Transverse colon (tissue), 4 donors: Measurements from ENCODE around the gene ZFP69. TPM values are rescaled to one million over a fixed set of nuclear protein-coding genes. Genes with fewer than 3 reads are reported as not detected.

ENCODE experiments used
- DNase-seq: peaks from one replicate; pipeline ENCODE4 v3.0.0-alpha.2; 2019
- H3K27ac ChIP-seq, 4 donors: fragments of 200-600 bp; sonication (generic); 2 replicates each; pipeline ENCODE4 v1.5.1; 2016 to 2018; ENCODE audit warnings: inconsistent platforms in 4 of 4
- H3K27me3 ChIP-seq: fragments of 200-600 bp; sonication (generic); 2 replicates; pipeline ENCODE4 v1.5.1; 2017; ENCODE audit warnings: inconsistent platforms
- H3K36me3 ChIP-seq, 4 donors: fragments of 200-600 bp; sonication (generic); 2 replicates each; pipeline ENCODE4 v1.5.1; 2017 to 2019; ENCODE audit warnings: inconsistent platforms in 4 of 4
- H3K4me1 ChIP-seq, 4 donors: fragments of 200-600 bp; sonication (generic); 2 replicates each; pipeline ENCODE4 v1.5.1; 2017 to 2020; ENCODE audit warnings: inconsistent platforms in 4 of 4
- H3K4me3 ChIP-seq, 4 donors: fragments of 200-600 bp; sonication (generic); 1 replicate in 1 of 4; 2 replicates in 3 of 4; pipeline versions ENCODE4 v1.5.1 to v1.6.1; 2017 to 2019; ENCODE audit warnings: inconsistent platforms in 4 of 4
- H3K9me3 ChIP-seq, 2 donors: fragments of 200-600 bp; sonication (generic); 2 replicates each; pipeline ENCODE4 v1.5.1; 2017 to 2019; ENCODE audit warnings: inconsistent platforms in 2 of 2
- CTCF ChIP-seq, 5 experiments: fragments of 200-600 bp in 3 of 5; fragments of 450-650 bp in 2 of 5; sonication (generic) in 3 of 5; IDR thresholded peaks; 1 replicate in 2 of 5; 2 replicates in 3 of 5; pipeline ENCODE4 v1.5.1; 2016 to 2017; ENCODE audit warnings: antibody characterized with exemption in 5 of 5, inconsistent platforms in 3 of 5, mild to moderate bottlenecking in 2 of 5, moderate library complexity in 1 of 5
- EP300 ChIP-seq: sonication (generic); formaldehyde crosslinking; IDR thresholded peaks from one replicate; pipeline ENCODE4 v1.6.1; 2017; ENCODE audit warnings: antibody characterized with exemption, low read depth
- POLR2A ChIP-seq: fragments of 450-650 bp; IDR thresholded peaks from one replicate; pipeline ENCODE4 v1.6.1; 2016; ENCODE audit warnings: antibody characterized with exemption, mild to moderate bottlenecking, moderate library complexity
- POLR2AphosphoS5 ChIP-seq, 3 donors: sonication (generic); formaldehyde crosslinking; IDR thresholded peaks; one replicate each; pipeline ENCODE4 v1.6.1; 2016; ENCODE audit warnings: antibody characterized with exemption in 3 of 3
- WGBS, 2 donors: methylation state at CpG; one replicate each; pipeline ENCODE4 v1.1.5; 2018; ENCODE audit warnings: low coverage in 1 of 2; 5-methylcytosine and 5-hydroxymethylcytosine counted together
- in situ Hi-C, 4 donors: fragments of 200-750 bp; cut with MboI; loops; one replicate each; pipeline versions ENCODE4 v1.15.0 to v1.15.1; 2017; ENCODE audit warnings: low sequenced_read_pairs in 3 of 4, low pct_ligation_motif_present in 1 of 4, low pct_unique_long_range_greater_than_20kb in 1 of 4
- intact Hi-C: fragments of 100-400 bp; cut with DNase I; formaldehyde crosslinking; loops from one replicate; pipeline ENCODE4 v1.15.1; 2023; ENCODE audit warnings: low total_unique reads
- total RNA-seq, 4 donors: library from RNA; depleted of rRNA; stranded (reverse); fragments of >200 nt; gene quantifications; one replicate each; pipeline ENCODE4 v1.1.0, GENCODE V29; 2016

ZFP69 gene
- total RNA-seq, 4 donors from 2014 or later, result 2.2 to 64.7 (median 2.7) TPM; not detected in 1

DNA sequence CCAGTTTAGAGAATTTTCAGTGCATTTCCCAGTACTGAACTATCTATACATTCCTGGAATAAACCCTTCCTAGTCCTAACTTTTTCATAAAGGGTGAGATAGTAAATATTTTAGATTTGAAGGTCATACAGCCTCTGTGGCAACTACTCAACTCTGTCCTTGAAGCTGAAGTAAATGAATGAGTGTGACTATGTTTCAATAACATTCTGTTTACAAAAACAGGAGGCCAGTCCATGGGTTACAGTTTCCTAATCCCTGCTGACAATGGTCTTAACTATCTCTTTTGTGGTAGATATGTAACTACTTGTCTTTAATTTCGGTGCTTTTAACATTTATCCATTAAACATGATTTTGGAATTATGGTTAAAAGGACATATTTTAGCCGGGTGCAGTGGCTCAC is 58.6 kb downstream of the ZFP69 start:
- TF ChIP-seq CTCF (IDR thresholded peaks at IDR 0.05) (no peak), POLR2A (no peak), EP300 (no peak), POLR2AphosphoS5 (IDR thresholded peaks at IDR 0.05) (no peak)
- Histone ChIP-seq H3K36me3 (peaks cover 0 to 4% (median 0%) of the 10 kb centered on the region in 4 donors), H3K27ac (no peak overlapping the region), H3K4me1 (peaks cover 0 to 20% (median 16%) of the 10 kb centered on the region in 4 donors), H3K27me3 (no peaks in the 10 kb centered on the region), H3K9me3 (no peaks in the 10 kb centered on the region), H3K4me3 (no peak overlapping the region)
- in situ Hi-C loops (no loop called here), intact Hi-C loops (no loop called here)
- no peak for DNase-seq
- 94 to 100% methylated on average over 2 of the region's 2 CpGs for WGBS, 2 donors

DNA sequence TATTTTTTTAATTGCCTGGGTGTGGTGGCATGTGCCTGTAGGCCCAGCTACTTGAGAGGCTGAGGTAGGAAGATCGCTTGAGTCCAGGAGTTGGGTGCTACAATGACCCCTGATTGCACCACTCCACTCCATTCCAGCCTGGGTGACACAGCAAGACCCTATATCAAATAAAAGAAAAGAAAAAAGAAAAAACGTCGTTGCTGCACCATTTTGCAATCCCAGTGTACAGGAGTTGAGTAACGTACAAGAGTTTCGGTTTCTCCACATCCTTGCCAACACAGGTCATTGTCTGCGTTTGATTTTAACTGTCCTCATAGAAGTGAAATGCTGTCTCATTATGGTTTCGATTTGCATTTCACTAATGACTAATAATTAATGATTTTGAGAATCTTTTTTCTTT is 62.2 kb downstream of the ZFP69 start:
- no peak overlapping the region for H3K4me3 ChIP-seq
- in situ Hi-C loops, result no loop called here
- WGBS, 2 donors, result 82 to 92% methylated on average over 6 to 7 of the region's 7 CpGs

More for the DNA sequence above, 62.2 kb downstream of the ZFP69 start:
- no peak for DNase-seq
- TF ChIP-seq EP300 (no peak), POLR2AphosphoS5 (IDR thresholded peaks at IDR 0.05) (no peak), POLR2A (no peak), CTCF (IDR thresholded peaks at IDR 0.05) (no peak)
- peaks cover 0 to 35% (median 13%) of the 10 kb centered on the region in 4 donors for H3K36me3 ChIP-seq
- H3K27ac ChIP-seq, result no peak overlapping the region
- H3K27me3 ChIP-seq, result no peaks in the 10 kb centered on the region
- H3K9me3 ChIP-seq, result peaks cover 0 to under 1% of the 10 kb centered on the region in 2 donors
- no peaks in the 10 kb centered on the region for H3K4me1 ChIP-seq
- intact Hi-C loops, result no loop called here

Other genes starting within 250 kb of the ZFP69 start
- gene TMCO2, start 229.4 kb upstream of the ZFP69 start, total RNA-seq, result not detected
- 10 to 100 TPM in 2 of 4 donors, 1 to 10 TPM in 2; 3.4 to 40.8 (median 23.7) TPM for gene ZMPSTE24, start 219.1 kb upstream of the ZFP69 start, total RNA-seq
- gene COL9A2, start 160.0 kb upstream of the ZFP69 start, total RNA-seq, result 10 to 100 TPM in 3 of 4 donors, 1 to 10 TPM in 1; 5.4 to 43.0 (median 14.6) TPM
- 10 to 100 TPM; 20.1 to 47.0 (median 33.8) TPM for gene SMAP2, start 103.6 kb upstream of the ZFP69 start, total RNA-seq
- gene ZFP69B, start 26.8 kb upstream of the ZFP69 start, total RNA-seq, result 1 to 10 TPM in 1 of 4 donors, under 1 TPM in 1, not detected in 2; 0.68 to 1.9 TPM
- gene EXO5, start 31.5 kb downstream of the ZFP69 start, total RNA-seq, result 10 to 100 TPM in 1 of 4 donors, 1 to 10 TPM in 2, under 1 TPM in 1; 0.40 to 16.8 (median 6.5) TPM
- 1 to 10 TPM in 3 of 4 donors, not detected in 1; 5.4 to 7.1 (median 6.7) TPM for gene ZNF684, start 54.3 kb downstream of the ZFP69 start, total RNA-seq
- 10 to 100 TPM in 1 of 4 donors, 1 to 10 TPM in 3; 1.9 to 14.7 (median 5.4) TPM for gene RIMS3, start 188.4 kb downstream of the ZFP69 start, total RNA-seq
- gene NFYC, start 214.4 kb downstream of the ZFP69 start, total RNA-seq, result 100 to 1,000 TPM in 1 of 4 donors, 10 to 100 TPM in 3; 34.4 to 101 (median 76.4) TPM